CD4-positive, alpha-beta memory T cell (primary cell): ENCODE measurements around the gene RRP8. TPM values are rescaled to one million over a fixed set of nuclear protein-coding genes. Genes with fewer than 3 reads are reported as not detected.

Source experiments
- CTCF ChIA-PET: fragments of 350-600 bp; sonication (Branson Sonifier 250); formaldehyde crosslinking; loops from one replicate; lab custom pipeline; 2021; ENCODE audit warnings: inconsistent platforms; ENCODE audit not compliant: partially characterized antibody; lab: Charles Lee
- POLR2A ChIA-PET: fragments of 350-600 bp; sonication (Branson Sonifier 250); formaldehyde crosslinking; loops from one replicate; lab custom pipeline; 2021; ENCODE audit not compliant: partially characterized antibody; lab: Charles Lee
- DNase-seq, 5 donors: peaks; one replicate each; pipeline versions ENCODE4 v3.0.0 to v3.0.0-alpha.2; 2020 to 2022; ENCODE audit warnings: mixed read lengths in 1 of 5
- H3K27ac ChIP-seq: one replicate; pipeline ENCODE4 v1.7.0; 2013; ENCODE audit warnings: low read depth, low read length
- H3K27me3 ChIP-seq: 2 replicates; pipeline ENCODE4 v1.7.0; 2013; ENCODE audit warnings: mild to moderate bottlenecking, low read length, moderate library complexity; ENCODE audit not compliant: insufficient read depth
- H3K36me3 ChIP-seq: 2 replicates; pipeline ENCODE4 v1.7.0; 2013; ENCODE audit warnings: mild to moderate bottlenecking, low read length, moderate library complexity; ENCODE audit not compliant: insufficient read depth
- H3K4me1 ChIP-seq: 2 replicates; pipeline ENCODE4 v1.7.0; 2013; ENCODE audit warnings: mild to moderate bottlenecking, low read length, moderate library complexity; ENCODE audit not compliant: insufficient read depth
- H3K4me3 ChIP-seq, 2 donors: one replicate each; pipeline ENCODE4 v1.7.0; 2013; ENCODE audit warnings: low read length in 2 of 2, mild to moderate bottlenecking in 1 of 2
- H3K9me3 ChIP-seq, 2 donors: one replicate each; pipeline ENCODE4 v1.7.0; 2013; ENCODE audit warnings: low read length in 2 of 2, control low read depth in 1 of 2; ENCODE audit not compliant: control insufficient read depth in 1 of 2
- H3K27ac Mint-ChIP-seq, 7 donors: one replicate each; pipeline ENCODE4 v1.8.0; 2020 to 2021; ENCODE audit warnings: mixed read lengths in 7 of 7, mild to moderate bottlenecking in 6 of 7, inconsistent platforms in 3 of 7, moderate library complexity in 3 of 7
- H3K27me3 Mint-ChIP-seq, 2 donors: one replicate each; pipeline ENCODE4 v1.8.0; 2020 to 2021; ENCODE audit warnings: mixed read lengths in 2 of 2
- H3K36me3 Mint-ChIP-seq, 2 donors: one replicate each; pipeline ENCODE4 v1.8.0; 2020 to 2021; ENCODE audit warnings: mixed read lengths in 2 of 2, inconsistent platforms in 1 of 2, mild to moderate bottlenecking in 1 of 2
- H3K4me1 Mint-ChIP-seq, 4 donors: one replicate each; pipeline ENCODE4 v1.8.0; 2020 to 2021; ENCODE audit warnings: mixed read lengths in 4 of 4, mild to moderate bottlenecking in 1 of 4
- H3K4me3 Mint-ChIP-seq, 8 donors: one replicate each; pipeline ENCODE4 v1.8.0; 2020 to 2021; ENCODE audit warnings: mixed read lengths in 8 of 8, mild to moderate bottlenecking in 7 of 8, moderate library complexity in 6 of 8, inconsistent platforms in 3 of 8
- H3K9me3 Mint-ChIP-seq, 8 donors: one replicate each; pipeline ENCODE4 v1.8.0; 2020 to 2021; ENCODE audit warnings: mixed read lengths in 8 of 8, mild to moderate bottlenecking in 5 of 8, inconsistent platforms in 3 of 8, moderate library complexity in 1 of 8
- intact Hi-C: fragments of 100-400 bp; cut with micrococcal nuclease; formaldehyde crosslinking; loops from one replicate; pipeline ENCODE4 v1.15.1; 2023
- polyA plus RNA-seq, 2 donors: library from polyadenylated mRNA; unstranded; fragments of 300-500 nt; fragmentation: Illumina TruSeq; gene quantifications; one replicate each; pipeline ENCODE4 v1.2.3, GENCODE V29; 2021
- total RNA-seq, 2 experiments: library from RNA; stranded (reverse); gene quantifications; one replicate each; pipeline ENCODE4 v1.2.3, GENCODE V29; 2021

Gene RRP8
- total and polyA plus RNA-seq, 4 experiments from 2014 or later = 19.5 to 36.0 (median 29.2) TPM

DNA sequence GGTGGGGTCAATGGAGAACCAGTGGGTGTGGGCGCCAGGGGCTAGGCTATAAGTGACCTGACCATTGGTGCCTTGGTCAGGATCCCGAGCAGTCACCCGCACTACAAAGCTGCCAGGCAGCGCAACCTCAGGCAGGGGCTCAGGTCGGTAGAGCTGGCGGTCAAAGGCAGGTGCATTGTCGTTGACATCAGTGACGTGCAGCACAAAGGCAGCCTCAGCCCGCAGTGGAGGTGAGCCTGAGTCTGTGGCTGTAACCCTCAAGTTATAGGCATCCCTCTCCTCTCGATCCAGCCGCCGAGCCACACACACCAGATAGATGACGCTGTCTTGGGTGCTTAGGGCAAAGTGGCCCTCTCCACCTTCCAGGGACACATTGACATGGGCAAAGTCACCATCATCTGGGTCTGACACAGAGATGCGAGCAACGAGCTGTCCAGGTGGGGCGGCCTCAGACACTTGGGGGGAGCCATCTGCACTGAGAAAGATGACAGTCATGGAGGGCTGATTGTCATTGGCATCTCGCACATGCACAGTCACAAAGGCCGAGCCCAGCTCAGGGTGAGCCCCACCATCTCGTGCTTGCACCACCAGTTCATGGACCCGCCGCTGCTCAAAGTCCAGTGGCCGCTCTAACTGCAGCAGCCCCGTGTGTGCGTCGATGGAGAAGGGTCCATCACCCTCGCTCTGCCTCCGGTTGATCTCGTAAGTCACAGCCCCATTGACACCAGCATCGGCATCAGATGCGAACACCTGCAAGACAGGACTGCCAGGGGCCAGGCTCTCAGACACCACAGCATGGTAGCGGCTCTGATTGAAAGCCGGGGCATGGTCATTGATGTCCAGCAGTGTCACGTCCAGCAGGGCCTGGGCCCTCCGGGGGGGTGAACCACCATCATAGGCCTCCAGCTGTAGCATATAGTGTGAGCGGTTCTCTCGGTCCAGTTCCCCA lies 36.9 kb upstream of the RRP8 start:
- H3K4me3 Mint-ChIP-seq = no peak overlapping the region
- Histone ChIP-seq H3K9me3 (no peaks in the 10 kb centered on the region), H3K36me3 (no peaks in the 10 kb centered on the region), H3K27ac (no peak overlapping the region), H3K27me3 (no peaks in the 10 kb centered on the region), H3K4me3 (no peak overlapping the region), H3K4me1 (peaks cover 11% of the 10 kb centered on the region)
- H3K36me3 Mint-ChIP-seq = no peaks in the 10 kb centered on the region
- peaks cover 0 to 6% (median 2%) of the 10 kb centered on the region in 4 donors for H3K4me1 Mint-ChIP-seq
- H3K9me3 Mint-ChIP-seq = no peaks in the 10 kb centered on the region
- intact Hi-C loops = no loop called here
- peaks cover 0 to 2% of the 10 kb centered on the region in 2 donors for H3K27me3 Mint-ChIP-seq
- ChIA-PET CTCF (interaction anchor here (1.2 to 3.1 kb wide), 3 partner anchors 43 to 109 kb away, joined by 3 to 10 read pairs (median 4); partner anchors contain the start of gene MRPL17), POLR2A (interaction anchor here (1.7 to 3.2 kb wide), 2 partner anchors 22 to 43 kb away, joined by 5 to 8 read pairs; partner anchors contain the start of gene MRPL17)
- H3K27ac Mint-ChIP-seq = no peak overlapping the region
- no peak for DNase-seq

DNA sequence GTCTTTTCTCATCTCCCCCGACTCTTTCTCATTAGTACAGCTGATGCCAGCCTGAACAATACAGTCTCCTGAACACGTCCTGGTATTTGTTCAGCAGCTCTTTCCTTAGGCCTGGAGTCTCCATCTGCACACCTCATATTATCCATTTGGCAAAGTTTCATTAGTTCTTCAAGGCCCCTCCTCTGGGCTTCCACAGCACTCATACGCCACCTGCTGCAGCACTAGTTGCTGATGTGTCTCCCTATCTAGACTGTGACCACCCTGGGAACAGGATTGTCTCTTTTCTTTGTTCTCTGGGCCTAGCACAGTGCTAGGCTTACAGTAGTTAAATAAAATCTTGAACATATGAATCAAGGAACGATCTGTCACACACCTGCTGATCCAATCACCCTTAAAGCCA lies 35.0 kb upstream of the RRP8 start:
- intact Hi-C loops = no loop called here
- Mint-ChIP-seq H3K36me3 (no peaks in the 10 kb centered on the region), H3K9me3 (no peaks in the 10 kb centered on the region), H3K27ac (no peak overlapping the region), H3K4me3 (no peak overlapping the region), H3K4me1 (peaks cover 0 to 6% (median 0%) of the 10 kb centered on the region in 4 donors), H3K27me3 (peaks cover 0 to 2% of the 10 kb centered on the region in 2 donors)
- CTCF ChIA-PET = interaction anchor here (1.0 to 3.1 kb wide), 4 partner anchors 19 to 107 kb away, joined by 3 to 10 read pairs (median 6); partner anchors contain the start of genes MRPL17 and TPP1
- H3K4me3 ChIP-seq = no peak overlapping the region
- H3K27ac ChIP-seq = no peak overlapping the region
- no peaks in the 10 kb centered on the region for H3K36me3 ChIP-seq
- POLR2A ChIA-PET = interaction anchor here (0.7 to 3.2 kb wide), 3 partner anchors 10 to 45 kb away, joined by 3 to 8 read pairs (median 5); partner anchors contain the start of gene MRPL17
- H3K9me3 ChIP-seq = no peaks in the 10 kb centered on the region
- no peaks in the 10 kb centered on the region for H3K4me1 ChIP-seq
- no peaks in the 10 kb centered on the region for H3K27me3 ChIP-seq
- no peak for DNase-seq

DNA sequence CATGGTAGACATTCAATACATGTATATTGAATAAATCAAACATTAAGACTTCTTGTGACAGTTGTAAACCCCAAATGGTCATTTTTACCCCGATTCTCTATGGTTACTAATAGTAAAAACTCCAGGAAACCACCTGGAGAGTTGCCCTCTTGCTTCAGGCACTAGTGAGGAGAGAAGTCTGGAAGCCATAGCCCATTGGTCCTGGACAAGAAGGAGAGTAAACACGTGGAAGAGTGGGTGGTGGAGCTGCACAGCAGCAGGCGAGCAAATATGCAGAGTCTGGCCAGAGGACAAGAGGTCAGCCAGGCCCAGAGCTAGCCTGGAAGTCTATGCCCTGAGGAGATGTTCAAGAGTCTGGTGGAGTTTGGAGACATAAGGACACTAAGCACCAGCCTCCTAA lies 34.5 kb upstream of the RRP8 start:
- no peak overlapping the region for H3K4me3 ChIP-seq
- H3K9me3 ChIP-seq = no peaks in the 10 kb centered on the region
- no peak overlapping the region for H3K27ac ChIP-seq
- Mint-ChIP-seq H3K9me3 (no peaks in the 10 kb centered on the region), H3K27ac (no peak overlapping the region), H3K36me3 (no peaks in the 10 kb centered on the region), H3K4me1 (peaks cover 0 to 6% (median 0%) of the 10 kb centered on the region in 4 donors), H3K27me3 (peaks cover 0 to 2% of the 10 kb centered on the region in 2 donors), H3K4me3 (no peak overlapping the region)
- no peaks in the 10 kb centered on the region for H3K27me3 ChIP-seq
- CTCF ChIA-PET = interaction anchor here (3.1 kb wide), 1 partner anchor 106 kb away, joined by 10 read pairs; no protein-coding TSS in a partner anchor
- no peaks in the 10 kb centered on the region for H3K4me1 ChIP-seq
- H3K36me3 ChIP-seq = no peaks in the 10 kb centered on the region
- no peak for DNase-seq
- POLR2A ChIA-PET = no interaction called here
- intact Hi-C loops = no loop called here

DNA sequence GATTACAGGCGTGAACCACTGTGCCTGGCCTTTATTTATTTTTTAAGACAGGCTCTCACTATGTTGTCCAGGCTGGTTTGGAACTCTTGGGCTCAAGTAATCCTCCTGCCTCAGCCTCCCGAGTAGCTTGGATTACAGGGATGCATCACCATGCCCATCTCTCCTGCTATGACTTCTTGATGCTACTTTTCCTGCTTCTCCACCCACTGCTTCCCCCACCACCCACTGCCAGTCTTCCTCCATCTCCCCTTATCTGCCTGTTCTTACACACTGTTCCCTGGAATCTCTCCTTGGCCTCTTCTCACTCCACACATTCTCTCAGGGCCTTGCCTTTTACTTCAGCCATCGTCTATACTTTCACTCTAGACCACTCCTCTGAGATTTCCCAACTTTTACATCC lies 33.1 kb upstream of the RRP8 start:
- intact Hi-C loops = no loop called here
- Mint-ChIP-seq H3K9me3 (no peaks in the 10 kb centered on the region), H3K36me3 (peaks cover 0 to 3% of the 10 kb centered on the region in 2 donors), H3K27me3 (peaks cover 0 to 2% of the 10 kb centered on the region in 2 donors), H3K4me3 (no peak overlapping the region), H3K27ac (no peak overlapping the region), H3K4me1 (peaks cover 0 to 6% (median 0%) of the 10 kb centered on the region in 4 donors)
- no peaks in the 10 kb centered on the region for H3K4me1 ChIP-seq
- no peaks in the 10 kb centered on the region for H3K36me3 ChIP-seq
- no peak overlapping the region for H3K4me3 ChIP-seq
- no peak overlapping the region for H3K27ac ChIP-seq
- ChIA-PET POLR2A (interaction anchor here (1.4 kb wide), 1 partner anchor 13 kb away, joined by 3 read pairs; no protein-coding TSS in a partner anchor), CTCF (interaction anchor here (1.7 kb wide), 1 partner anchor 24 kb away, joined by 5 read pairs; the partner anchor contains the start of gene TAF10)
- no peaks in the 10 kb centered on the region for H3K9me3 ChIP-seq
- no peak for DNase-seq
- no peaks in the 10 kb centered on the region for H3K27me3 ChIP-seq

DNA sequence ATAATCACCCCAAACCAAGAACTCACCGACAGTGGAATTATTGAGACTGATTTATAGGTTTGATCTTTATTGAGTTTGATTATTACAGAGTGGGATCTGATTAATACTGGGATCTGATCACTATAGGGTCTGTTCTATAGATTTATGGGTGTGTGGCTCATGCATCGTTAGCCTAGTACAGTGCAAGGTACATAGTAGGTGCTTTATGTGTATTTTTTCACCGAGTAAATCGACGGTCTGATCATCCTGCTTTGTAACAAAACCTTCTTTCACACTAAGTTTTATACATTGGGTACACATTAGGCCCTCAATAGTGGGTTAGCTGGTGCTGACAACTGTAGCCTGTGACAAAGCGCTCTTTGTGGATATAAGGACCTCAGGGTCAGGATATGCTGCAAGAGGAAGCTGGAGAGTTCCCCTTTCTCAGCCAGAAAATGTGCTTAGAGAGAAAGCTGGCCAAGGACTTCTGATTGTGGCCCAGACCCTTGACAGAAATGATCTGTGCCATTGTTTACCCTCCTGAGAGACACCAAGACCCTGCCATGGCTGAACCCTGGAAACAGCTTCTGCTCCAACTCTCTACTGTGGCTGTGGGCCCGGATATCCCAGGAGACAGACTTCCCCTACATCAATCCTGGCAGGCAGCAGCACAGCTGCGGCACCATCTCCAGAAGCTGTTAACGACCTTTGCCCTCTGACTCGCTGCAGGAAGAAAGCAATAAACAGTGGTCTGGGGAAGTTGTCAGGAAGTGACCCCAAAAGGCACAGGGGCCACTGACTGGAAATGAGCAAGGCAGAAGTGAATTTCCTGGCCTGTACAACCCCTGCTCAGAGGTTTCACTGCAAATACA lies 31.9 kb upstream of the RRP8 start:
- no peak overlapping the region for H3K4me3 Mint-ChIP-seq
- no peaks in the 10 kb centered on the region for H3K27me3 ChIP-seq
- peaks cover 0 to 6% (median 0%) of the 10 kb centered on the region in 4 donors for H3K4me1 Mint-ChIP-seq
- H3K36me3 ChIP-seq = no peaks in the 10 kb centered on the region
- H3K9me3 ChIP-seq = no peaks in the 10 kb centered on the region
- no peak overlapping the region for H3K4me3 ChIP-seq
- peaks cover 0 to 2% of the 10 kb centered on the region in 2 donors for H3K27me3 Mint-ChIP-seq
- H3K27ac Mint-ChIP-seq = no peak overlapping the region
- no peak overlapping the region for H3K27ac ChIP-seq
- no peaks in the 10 kb centered on the region for H3K9me3 Mint-ChIP-seq
- CTCF ChIA-PET = interaction anchor here (1.1 to 1.7 kb wide), 3 partner anchors 16 to 33 kb away, joined by 5 to 6 read pairs (median 5); partner anchors contain the start of genes TAF10 and TPP1
- POLR2A ChIA-PET = interaction anchor here (1.4 kb wide), 2 partner anchors 14 to 16 kb away, joined by 3 read pairs; partner anchors contain the start of gene TPP1
- intact Hi-C loops = no loop called here
- H3K4me1 ChIP-seq = no peaks in the 10 kb centered on the region
- DNase-seq = no peak
- peaks cover 0 to 5% of the 10 kb centered on the region in 2 donors for H3K36me3 Mint-ChIP-seq

DNA sequence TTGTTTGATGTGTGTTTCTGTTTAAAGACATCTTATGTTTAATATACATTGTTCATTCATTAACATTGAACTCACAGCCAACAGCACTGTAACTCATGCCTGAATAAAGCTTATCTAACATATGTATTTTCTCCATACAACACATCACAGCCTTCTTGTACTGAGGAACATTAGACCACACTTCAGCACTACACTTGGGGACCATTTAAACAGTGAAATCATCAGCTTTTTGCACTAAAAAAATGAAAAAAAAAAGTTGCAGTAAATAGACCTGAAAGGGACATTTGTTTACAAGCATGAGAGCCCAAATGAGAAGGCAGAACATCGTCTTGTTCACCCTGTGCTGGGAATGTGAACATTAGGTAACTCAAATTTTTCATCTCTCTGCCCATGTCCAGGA lies 31.1 kb upstream of the RRP8 start:
- H3K4me3 Mint-ChIP-seq = no peak overlapping the region

More for the DNA sequence above, 31.1 kb upstream of the RRP8 start:
- ChIA-PET CTCF (interaction anchor here (1.1 kb wide), 1 partner anchor 33 kb away, joined by 6 read pairs; no protein-coding TSS in a partner anchor), POLR2A (interaction anchor here (1.4 kb wide), 1 partner anchor 16 kb away, joined by 3 read pairs; the partner anchor contains the start of gene TPP1)
- DNase-seq = no peak
- H3K27ac ChIP-seq = no peak overlapping the region
- H3K4me3 ChIP-seq = no peak overlapping the region
- Mint-ChIP-seq H3K27ac (no peak overlapping the region), H3K4me1 (peaks cover 0 to 4% (median 0%) of the 10 kb centered on the region in 4 donors), H3K36me3 (peaks cover 0 to 5% of the 10 kb centered on the region in 2 donors), H3K27me3 (peaks cover 0 to 2% of the 10 kb centered on the region in 2 donors), H3K9me3 (no peaks in the 10 kb centered on the region)
- no peaks in the 10 kb centered on the region for H3K4me1 ChIP-seq
- intact Hi-C loops = no loop called here
- H3K9me3 ChIP-seq = no peaks in the 10 kb centered on the region
- no peaks in the 10 kb centered on the region for H3K27me3 ChIP-seq
- no peaks in the 10 kb centered on the region for H3K36me3 ChIP-seq
